ENCODE data around the gene MGA.

The MGA gene

DNA sequence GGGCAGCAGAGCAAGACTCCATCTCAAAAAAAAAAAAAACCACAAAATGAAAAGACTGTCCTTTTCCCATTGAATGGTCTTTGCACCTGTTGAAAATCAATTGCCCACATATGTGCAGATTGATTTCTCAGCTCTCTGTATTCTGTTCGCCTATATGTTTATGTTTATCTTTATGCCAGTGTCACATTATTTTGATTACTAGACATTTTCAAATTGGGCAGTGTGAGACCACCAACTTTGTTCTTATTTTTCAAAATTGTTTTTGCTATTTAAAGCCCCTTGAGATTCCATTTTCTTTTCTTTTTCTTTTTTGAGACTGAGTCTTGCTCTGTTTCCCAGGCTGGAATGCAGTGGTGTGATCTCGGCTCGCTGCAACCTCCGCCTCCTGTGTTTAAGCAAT lies 18.5 kb downstream of the MGA start:
- H3K9me3 ChIP-seq (ENCODE audit: control insufficient read depth, low read length) = no peaks in the 10 kb centered on the region
- WGBS, 2 experiments = 85 to 99% methylated on average over 3 to 4 of the region's 4 CpGs
- H3K4me1 ChIP-seq (ENCODE audit: control insufficient read depth, insufficient read depth, low read length) = no peaks in the 10 kb centered on the region
- H3K4me3 ChIP-seq (ENCODE audit: insufficient read depth, low read depth, low read length) = no peak overlapping the region
- H3K27me3 ChIP-seq (ENCODE audit: control insufficient read depth, insufficient read depth, low read length, poor library complexity, severe bottlenecking) = no peaks in the 10 kb centered on the region
- no peaks in the 10 kb centered on the region for H3K36me3 ChIP-seq (ENCODE audit: control insufficient read depth, insufficient read depth, low read length)
- H3K27ac ChIP-seq (ENCODE audit: insufficient read depth, low read depth, low read length, poor library complexity, severe bottlenecking) = no peak overlapping the region

DNA sequence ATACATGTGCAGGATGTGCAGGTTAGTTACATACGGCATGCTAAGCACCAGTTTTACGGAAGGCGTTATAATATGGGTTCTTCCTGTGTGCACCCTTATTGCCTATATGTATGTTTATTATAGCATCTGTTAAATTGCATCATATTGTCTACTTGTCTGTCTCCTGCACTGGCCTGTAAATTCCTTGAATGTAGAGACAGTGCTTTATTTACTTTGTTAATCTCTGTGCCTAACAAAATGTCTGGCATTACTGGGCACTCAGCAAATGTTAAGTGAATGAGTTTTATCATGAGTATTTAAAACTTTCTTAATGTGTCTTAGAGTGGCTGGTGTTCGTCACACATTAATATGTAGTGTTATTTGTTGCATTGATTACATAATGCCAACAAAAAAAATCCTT lies 23.8 kb downstream of the MGA start:
- Histone ChIP-seq H3K9me3 (ENCODE audit: control insufficient read depth, low read length) (no peaks in the 10 kb centered on the region), H3K27me3 (ENCODE audit: control insufficient read depth, insufficient read depth, low read length, poor library complexity, severe bottlenecking) (no peaks in the 10 kb centered on the region), H3K4me1 (ENCODE audit: control insufficient read depth, insufficient read depth, low read length) (no peaks in the 10 kb centered on the region), H3K27ac (ENCODE audit: insufficient read depth, low read depth, low read length, poor library complexity, severe bottlenecking) (no peak overlapping the region), H3K36me3 (ENCODE audit: control insufficient read depth, insufficient read depth, low read length) (no peaks in the 10 kb centered on the region), H3K4me3 (ENCODE audit: insufficient read depth, low read depth, low read length) (no peak overlapping the region)
- 100% methylated on average over 3 of the region's 4 CpGs; no CpG with 5 or more reads in 1 of the 2 experiments for WGBS, 2 experiments

DNA sequence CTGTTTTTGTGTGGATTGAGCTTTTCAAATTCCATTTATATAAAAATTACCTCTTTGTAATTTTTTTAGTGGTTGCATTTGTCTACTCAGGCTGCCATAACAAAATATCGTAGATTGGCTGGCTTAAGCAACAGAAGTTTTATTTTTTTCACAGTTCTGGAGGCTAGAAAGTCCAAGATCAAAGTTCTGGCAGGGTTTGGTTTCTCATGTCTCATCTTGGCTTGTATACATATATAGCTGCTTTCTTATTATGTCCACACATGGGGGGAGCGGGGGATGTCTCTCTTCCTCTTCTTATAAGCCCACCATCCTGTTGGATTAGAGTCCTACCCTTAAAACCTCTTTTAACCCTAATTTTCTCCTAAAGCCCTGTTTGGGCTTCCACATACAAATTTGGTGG lies 28.5 kb downstream of the MGA start:
- Histone ChIP-seq H3K9me3 (ENCODE audit: control insufficient read depth, low read length) (no peaks in the 10 kb centered on the region), H3K4me3 (ENCODE audit: insufficient read depth, low read depth, low read length) (no peak overlapping the region), H3K27me3 (ENCODE audit: control insufficient read depth, insufficient read depth, low read length, poor library complexity, severe bottlenecking) (no peaks in the 10 kb centered on the region), H3K27ac (ENCODE audit: insufficient read depth, low read depth, low read length, poor library complexity, severe bottlenecking) (no peak overlapping the region), H3K4me1 (ENCODE audit: control insufficient read depth, insufficient read depth, low read length) (no peaks in the 10 kb centered on the region), H3K36me3 (ENCODE audit: control insufficient read depth, insufficient read depth, low read length) (no peaks in the 10 kb centered on the region)
- 92 to 100% methylated on average over 2 of the region's 2 CpGs for WGBS, 2 experiments

DNA sequence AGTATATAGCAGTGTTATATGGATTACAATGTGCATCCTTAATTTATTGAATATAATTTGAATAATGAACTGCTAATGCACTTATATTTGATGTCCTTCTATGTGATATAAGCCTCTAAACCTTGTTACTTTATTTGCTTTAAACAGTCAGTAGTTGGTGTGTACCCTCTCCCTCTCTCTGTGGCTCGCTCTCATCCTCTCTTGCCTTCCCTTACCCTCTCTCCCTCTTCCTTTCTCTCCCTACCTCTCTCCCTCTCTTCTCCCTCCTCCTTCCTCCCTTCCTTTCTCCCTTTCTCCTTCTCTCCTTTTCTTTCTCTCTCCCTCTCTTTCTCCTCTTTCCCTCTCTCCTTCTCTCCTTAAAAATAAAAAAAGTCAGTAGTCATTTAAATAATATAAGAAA lies 28.9 kb downstream of the MGA start:
- WGBS, 2 experiments = 92 to 96% methylated on average over 1 of the region's 1 CpG
- no peaks in the 10 kb centered on the region for H3K27me3 ChIP-seq (ENCODE audit: control insufficient read depth, insufficient read depth, low read length, poor library complexity, severe bottlenecking)
- H3K9me3 ChIP-seq (ENCODE audit: control insufficient read depth, low read length) = no peaks in the 10 kb centered on the region
- H3K4me3 ChIP-seq (ENCODE audit: insufficient read depth, low read depth, low read length) = no peak overlapping the region
- no peaks in the 10 kb centered on the region for H3K36me3 ChIP-seq (ENCODE audit: control insufficient read depth, insufficient read depth, low read length)
- H3K27ac ChIP-seq (ENCODE audit: insufficient read depth, low read depth, low read length, poor library complexity, severe bottlenecking) = no peak overlapping the region
- no peaks in the 10 kb centered on the region for H3K4me1 ChIP-seq (ENCODE audit: control insufficient read depth, insufficient read depth, low read length)

DNA sequence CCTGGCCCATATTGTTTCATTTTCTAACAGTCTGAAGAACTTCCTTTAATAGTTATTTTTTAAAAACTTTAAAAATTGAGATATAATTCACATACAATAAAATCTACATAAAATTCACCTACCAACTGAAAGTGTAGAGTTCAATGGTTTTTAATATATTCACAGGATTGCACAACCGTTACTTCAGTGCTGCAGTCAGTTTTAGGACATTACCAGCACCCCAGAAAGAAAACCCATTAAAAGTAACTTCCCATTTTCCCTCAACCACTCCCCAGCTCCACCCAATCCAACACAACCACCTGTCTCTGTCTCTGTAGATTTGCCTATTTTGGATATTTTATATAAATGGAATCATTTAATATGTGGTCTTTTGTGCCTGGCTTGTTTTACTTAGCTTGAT lies 29.6 kb downstream of the MGA start:
- H3K27ac ChIP-seq (ENCODE audit: insufficient read depth, low read depth, low read length, poor library complexity, severe bottlenecking) = no peak overlapping the region
- H3K27me3 ChIP-seq (ENCODE audit: control insufficient read depth, insufficient read depth, low read length, poor library complexity, severe bottlenecking) = no peaks in the 10 kb centered on the region
- no peaks in the 10 kb centered on the region for H3K9me3 ChIP-seq (ENCODE audit: control insufficient read depth, low read length)
- H3K4me1 ChIP-seq (ENCODE audit: control insufficient read depth, insufficient read depth, low read length) = no peaks in the 10 kb centered on the region
- no peak overlapping the region for H3K4me3 ChIP-seq (ENCODE audit: insufficient read depth, low read depth, low read length)
- 96 to 100% methylated on average over 1 of the region's 1 CpG for WGBS, 2 experiments
- H3K36me3 ChIP-seq (ENCODE audit: control insufficient read depth, insufficient read depth, low read length) = no peaks in the 10 kb centered on the region

DNA sequence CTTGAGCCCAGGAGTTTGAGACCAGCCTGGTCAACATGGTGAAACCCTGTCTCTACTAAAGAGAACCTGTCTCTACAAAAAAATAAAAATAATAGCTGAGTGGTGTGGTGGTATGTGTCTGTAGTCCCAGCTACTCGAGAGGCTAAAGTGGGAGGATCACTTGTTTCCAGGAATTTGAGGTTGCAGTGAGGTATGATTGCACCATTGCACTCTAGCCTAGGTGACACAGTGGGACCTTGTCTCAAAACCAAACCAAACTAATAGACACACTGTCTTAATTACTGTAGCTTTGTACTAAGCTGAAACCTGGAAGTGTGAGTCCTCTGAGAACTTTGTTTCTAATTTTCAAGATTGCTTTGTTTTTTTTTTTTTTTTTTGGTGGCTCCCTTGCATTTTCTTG lies 30.4 kb downstream of the MGA start:
- Histone ChIP-seq H3K4me1 (ENCODE audit: control insufficient read depth, insufficient read depth, low read length) (no peaks in the 10 kb centered on the region), H3K27ac (ENCODE audit: insufficient read depth, low read depth, low read length, poor library complexity, severe bottlenecking) (no peak overlapping the region), H3K4me3 (ENCODE audit: insufficient read depth, low read depth, low read length) (no peak overlapping the region), H3K9me3 (ENCODE audit: control insufficient read depth, low read length) (no peaks in the 10 kb centered on the region), H3K27me3 (ENCODE audit: control insufficient read depth, insufficient read depth, low read length, poor library complexity, severe bottlenecking) (no peaks in the 10 kb centered on the region), H3K36me3 (ENCODE audit: control insufficient read depth, insufficient read depth, low read length) (no peaks in the 10 kb centered on the region)
- WGBS, 2 experiments = 71 to 88% methylated on average over 1 of the region's 1 CpG

DNA sequence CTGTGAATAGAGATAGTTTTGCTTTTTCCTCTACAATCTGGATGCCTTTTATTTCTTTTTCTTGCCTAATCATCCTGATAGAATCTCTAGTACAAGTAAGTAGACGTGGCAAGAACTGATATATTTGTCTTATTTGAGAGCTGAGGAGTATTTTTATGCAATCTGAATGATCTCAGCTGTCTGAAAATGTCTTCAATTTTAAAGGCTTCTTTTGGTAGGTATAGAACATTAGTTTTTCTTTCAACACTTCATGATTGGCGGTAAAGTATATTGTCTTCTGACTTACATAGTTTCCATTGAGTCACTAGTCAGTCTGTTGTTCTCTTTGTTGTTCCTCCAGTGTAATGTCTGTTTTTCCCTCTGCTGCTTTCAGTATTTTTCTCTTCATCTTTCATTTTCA lies 31.3 kb downstream of the MGA start:
- peaks cover 5% of the 10 kb centered on the region for H3K36me3 ChIP-seq (ENCODE audit: control insufficient read depth, insufficient read depth, low read length)
- 94 to 96% methylated on average over 2 of the region's 2 CpGs for whole genome bisulfite sequencing, 2 experiments
- no peaks in the 10 kb centered on the region for H3K4me1 ChIP-seq (ENCODE audit: control insufficient read depth, insufficient read depth, low read length)
- no peaks in the 10 kb centered on the region for H3K9me3 ChIP-seq (ENCODE audit: control insufficient read depth, low read length)
- H3K27ac ChIP-seq (ENCODE audit: insufficient read depth, low read depth, low read length, poor library complexity, severe bottlenecking) = no peak overlapping the region
- H3K4me3 ChIP-seq (ENCODE audit: insufficient read depth, low read depth, low read length) = no peak overlapping the region
- no peaks in the 10 kb centered on the region for H3K27me3 ChIP-seq (ENCODE audit: control insufficient read depth, insufficient read depth, low read length, poor library complexity, severe bottlenecking)

DNA sequence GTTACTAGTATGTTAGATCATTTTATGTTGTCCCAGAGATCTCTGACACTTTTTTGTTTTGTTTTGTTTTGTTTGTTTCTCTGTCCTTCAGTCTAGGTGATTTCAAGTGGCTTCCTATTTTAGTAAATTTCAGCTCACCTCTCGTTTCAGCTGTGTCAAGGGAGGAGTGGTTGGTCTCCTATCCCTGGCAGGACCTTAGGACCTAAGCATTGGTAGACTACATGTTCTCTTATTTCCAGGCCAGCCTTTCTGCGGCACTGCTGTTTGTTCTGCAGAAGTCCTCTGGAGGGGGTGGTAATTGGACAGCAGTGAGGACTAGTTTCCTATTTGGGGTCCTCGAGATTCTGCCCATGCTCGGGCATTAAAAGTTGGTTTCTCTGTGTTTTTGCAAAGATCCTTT lies 31.8 kb downstream of the MGA start:
- WGBS, 2 experiments = 84 to 89% methylated on average over 4 of the region's 4 CpGs
- Histone ChIP-seq H3K27me3 (ENCODE audit: control insufficient read depth, insufficient read depth, low read length, poor library complexity, severe bottlenecking) (no peaks in the 10 kb centered on the region), H3K4me3 (ENCODE audit: insufficient read depth, low read depth, low read length) (no peak overlapping the region), H3K27ac (ENCODE audit: insufficient read depth, low read depth, low read length, poor library complexity, severe bottlenecking) (no peak overlapping the region), H3K9me3 (ENCODE audit: control insufficient read depth, low read length) (no peaks in the 10 kb centered on the region), H3K4me1 (ENCODE audit: control insufficient read depth, insufficient read depth, low read length) (no peaks in the 10 kb centered on the region), H3K36me3 (ENCODE audit: control insufficient read depth, insufficient read depth, low read length) (peaks cover 5% of the 10 kb centered on the region)

DNA sequence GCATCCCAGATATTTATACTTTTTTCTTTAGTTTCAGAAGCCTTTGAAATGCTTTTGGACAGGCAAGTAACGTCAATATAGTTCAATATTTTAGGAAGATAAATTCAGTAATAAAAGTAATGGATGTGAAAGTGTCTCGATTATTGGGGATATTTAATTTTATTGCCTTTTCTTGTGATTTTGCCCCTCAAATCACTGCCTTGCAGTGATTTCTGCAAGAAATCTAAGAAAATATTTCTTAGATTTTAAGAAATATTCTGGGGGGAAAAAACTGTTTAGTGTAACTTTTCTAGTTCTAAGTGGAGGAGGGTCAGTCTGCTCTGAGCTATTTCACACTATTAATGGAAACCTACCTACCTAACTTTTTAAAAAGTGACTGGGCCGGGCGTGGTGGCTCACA lies 33.6 kb downstream of the MGA start:
- H3K36me3 ChIP-seq (ENCODE audit: control insufficient read depth, insufficient read depth, low read length) = peaks cover 5% of the 10 kb centered on the region
- H3K9me3 ChIP-seq (ENCODE audit: control insufficient read depth, low read length) = no peaks in the 10 kb centered on the region
- no peak overlapping the region for H3K4me3 ChIP-seq (ENCODE audit: insufficient read depth, low read depth, low read length)
- H3K27me3 ChIP-seq (ENCODE audit: control insufficient read depth, insufficient read depth, low read length, poor library complexity, severe bottlenecking) = no peaks in the 10 kb centered on the region
- no peak overlapping the region for H3K27ac ChIP-seq (ENCODE audit: insufficient read depth, low read depth, low read length, poor library complexity, severe bottlenecking)
- H3K4me1 ChIP-seq (ENCODE audit: control insufficient read depth, insufficient read depth, low read length) = no peaks in the 10 kb centered on the region
- WGBS, 2 experiments = 95 to 99% methylated on average over 4 of the region's 4 CpGs

DNA sequence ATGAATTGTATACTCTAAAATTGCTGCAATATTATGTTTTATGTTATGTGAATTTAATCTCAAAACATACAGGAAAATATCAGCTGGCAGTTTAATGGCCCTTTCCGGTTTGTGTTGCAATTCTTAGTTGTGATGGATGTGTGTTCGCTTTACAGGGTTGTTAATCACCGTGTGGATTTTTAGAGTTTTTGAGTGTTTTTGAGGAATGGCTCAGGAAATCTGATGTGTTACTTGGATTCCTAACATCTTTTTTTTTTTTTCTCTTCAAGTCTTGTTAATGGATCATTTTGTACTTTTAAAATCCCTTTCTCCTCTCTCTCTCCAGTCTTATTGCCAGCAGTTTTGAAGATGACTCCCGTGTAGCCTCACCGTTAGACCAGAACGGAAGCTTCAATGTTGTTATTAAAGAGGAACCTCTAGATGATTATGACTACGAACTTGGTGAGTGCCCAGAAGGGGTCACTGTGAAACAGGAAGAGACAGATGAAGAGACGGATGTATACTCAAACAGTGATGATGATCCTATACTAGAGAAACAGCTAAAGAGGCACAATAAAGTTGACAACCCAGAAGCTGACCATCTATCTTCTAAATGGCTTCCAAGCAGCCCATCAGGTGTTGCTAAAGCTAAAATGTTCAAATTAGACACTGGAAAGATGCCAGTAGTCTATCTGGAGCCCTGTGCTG lies 35.7 kb downstream of the MGA start:
- 90 to 93% methylated on average over 8 of the region's 8 CpGs for WGBS, 2 experiments
- Histone ChIP-seq H3K36me3 (ENCODE audit: control insufficient read depth, insufficient read depth, low read length) (peaks cover 5% of the 10 kb centered on the region), H3K27ac (ENCODE audit: insufficient read depth, low read depth, low read length, poor library complexity, severe bottlenecking) (no peak overlapping the region), H3K27me3 (ENCODE audit: control insufficient read depth, insufficient read depth, low read length, poor library complexity, severe bottlenecking) (no peaks in the 10 kb centered on the region), H3K4me3 (ENCODE audit: insufficient read depth, low read depth, low read length) (no peak overlapping the region), H3K9me3 (ENCODE audit: control insufficient read depth, low read length) (no peaks in the 10 kb centered on the region), H3K4me1 (ENCODE audit: control insufficient read depth, insufficient read depth, low read length) (no peaks in the 10 kb centered on the region)

DNA sequence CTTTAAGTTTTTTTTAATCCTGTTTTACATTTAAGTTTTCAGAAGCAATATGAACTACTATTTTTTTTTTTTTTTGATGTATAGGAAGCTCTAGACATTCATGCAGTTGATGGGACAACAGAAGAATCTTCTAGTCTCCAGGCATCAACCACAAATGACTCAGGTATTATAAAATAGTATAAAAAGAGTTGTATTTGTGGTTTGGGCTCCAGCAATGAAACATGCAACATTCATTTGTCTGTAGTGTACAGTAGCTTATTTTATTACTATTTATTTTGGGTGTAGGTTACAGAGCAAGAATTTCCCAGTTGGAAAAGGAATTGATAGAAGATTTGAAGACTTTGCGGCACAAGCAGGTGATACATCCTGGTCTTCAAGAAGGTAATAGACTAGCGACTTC lies 38.6 kb downstream of the MGA start:
- Histone ChIP-seq H3K27ac (ENCODE audit: insufficient read depth, low read depth, low read length, poor library complexity, severe bottlenecking) (no peak overlapping the region), H3K36me3 (ENCODE audit: control insufficient read depth, insufficient read depth, low read length) (peaks cover 11% of the 10 kb centered on the region), H3K9me3 (ENCODE audit: control insufficient read depth, low read length) (no peaks in the 10 kb centered on the region), H3K27me3 (ENCODE audit: control insufficient read depth, insufficient read depth, low read length, poor library complexity, severe bottlenecking) (no peaks in the 10 kb centered on the region), H3K4me3 (ENCODE audit: insufficient read depth, low read depth, low read length) (no peak overlapping the region), H3K4me1 (ENCODE audit: control insufficient read depth, insufficient read depth, low read length) (no peaks in the 10 kb centered on the region)
- WGBS, 2 experiments = 95 to 100% methylated on average over 2 of the region's 2 CpGs
